Vagina (tissue), 2 donors: Measurements from ENCODE around the gene TFPT.

Experiments
- POLR2A ChIP-seq, 2 donors: fragments of 450-650 bp; IDR thresholded peaks; one replicate each; pipeline ENCODE4 v1.6.1; 2017; ENCODE audit warnings: antibody characterized with exemption in 2 of 2, mild to moderate bottlenecking in 2 of 2, moderate library complexity in 2 of 2
- POLR2AphosphoS5 ChIP-seq, 2 donors: sonication (generic); formaldehyde crosslinking; IDR thresholded peaks; one replicate each; pipeline ENCODE4 v1.9.0; 2017; ENCODE audit warnings: antibody characterized with exemption in 2 of 2, mild to moderate bottlenecking in 2 of 2, low read depth in 1 of 2; ENCODE audit not compliant: insufficient read depth in 1 of 2
- TF ChIP-seq, protein P1 (sequence below), 3 experiments: fragments of 450-650 bp in 2 of 3; fragments of 200-600 bp in 1 of 3; sonication (generic) in 1 of 3; IDR thresholded peaks; one replicate each; pipeline ENCODE4 v1.5.1; 2017 to 2019; ENCODE audit warnings: antibody characterized with exemption in 3 of 3, mild to moderate bottlenecking in 2 of 3, moderate library complexity in 2 of 3

DNA sequence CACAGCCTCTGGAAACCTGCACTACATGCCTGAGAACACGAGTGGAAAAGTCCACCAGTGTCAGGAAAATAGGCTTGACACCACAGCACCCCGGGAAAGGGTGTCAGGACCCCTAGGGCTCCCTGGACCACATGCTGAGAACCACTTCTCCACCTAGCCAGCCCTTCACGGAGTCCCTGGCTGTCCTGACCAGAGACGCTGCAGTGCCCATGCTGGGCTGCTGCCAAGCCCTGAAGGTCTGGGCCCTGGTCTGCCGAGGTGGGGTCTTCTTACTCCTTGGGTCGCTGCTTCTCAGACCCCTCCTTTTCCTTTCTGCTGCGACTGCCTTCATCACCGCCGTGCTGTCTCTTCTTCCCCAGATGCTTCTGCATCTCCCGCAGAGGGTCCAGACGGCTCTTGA is 41.0 kb upstream of the TFPT start:
- TF ChIP-seq POLR2AphosphoS5 (IDR thresholded peaks at IDR 0.05; ENCODE audit: insufficient read depth in 1 of 2, low read depth in 1 of 2) (no peak), POLR2A (IDR thresholded peaks at IDR 0.05) (no peak)
- TF ChIP-seq, protein P1, sequence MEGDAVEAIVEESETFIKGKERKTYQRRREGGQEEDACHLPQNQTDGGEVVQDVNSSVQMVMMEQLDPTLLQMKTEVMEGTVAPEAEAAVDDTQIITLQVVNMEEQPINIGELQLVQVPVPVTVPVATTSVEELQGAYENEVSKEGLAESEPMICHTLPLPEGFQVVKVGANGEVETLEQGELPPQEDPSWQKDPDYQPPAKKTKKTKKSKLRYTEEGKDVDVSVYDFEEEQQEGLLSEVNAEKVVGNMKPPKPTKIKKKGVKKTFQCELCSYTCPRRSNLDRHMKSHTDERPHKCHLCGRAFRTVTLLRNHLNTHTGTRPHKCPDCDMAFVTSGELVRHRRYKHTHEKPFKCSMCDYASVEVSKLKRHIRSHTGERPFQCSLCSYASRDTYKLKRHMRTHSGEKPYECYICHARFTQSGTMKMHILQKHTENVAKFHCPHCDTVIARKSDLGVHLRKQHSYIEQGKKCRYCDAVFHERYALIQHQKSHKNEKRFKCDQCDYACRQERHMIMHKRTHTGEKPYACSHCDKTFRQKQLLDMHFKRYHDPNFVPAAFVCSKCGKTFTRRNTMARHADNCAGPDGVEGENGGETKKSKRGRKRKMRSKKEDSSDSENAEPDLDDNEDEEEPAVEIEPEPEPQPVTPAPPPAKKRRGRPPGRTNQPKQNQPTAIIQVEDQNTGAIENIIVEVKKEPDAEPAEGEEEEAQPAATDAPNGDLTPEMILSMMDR (IDR thresholded peaks at IDR 0.05) = no peak
